HK-2 (cell line): ENCODE data around the gene SCPEP1.

Experiments
- DNase-seq: peaks from one replicate; pipeline ENCODE4 v3.0.0-alpha.2; 2018; ENCODE audit not compliant: unreplicated experiment

Gene SCPEP1

DNA sequence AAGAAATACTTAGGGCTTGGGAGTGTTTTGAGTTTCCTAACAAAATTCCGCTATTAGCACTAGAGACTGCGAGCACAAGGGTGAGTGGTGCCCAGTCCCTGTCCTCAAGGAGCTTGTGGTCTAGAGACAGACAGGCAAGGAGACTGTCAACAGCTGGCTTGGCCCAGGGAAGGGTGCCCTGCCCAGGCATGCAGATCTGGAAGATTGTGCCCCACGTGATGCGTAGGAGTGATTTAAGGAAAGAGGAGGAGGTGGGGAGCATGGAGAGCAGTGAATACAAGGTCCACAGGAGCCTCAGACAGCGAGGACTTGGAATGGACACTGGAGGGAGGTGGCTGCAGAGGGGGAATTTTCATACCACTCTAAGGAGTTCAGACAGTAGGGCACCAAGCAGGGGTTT, 25.0 kb downstream of the SCPEP1 start:
- DNase-seq, result no peak

DNA sequence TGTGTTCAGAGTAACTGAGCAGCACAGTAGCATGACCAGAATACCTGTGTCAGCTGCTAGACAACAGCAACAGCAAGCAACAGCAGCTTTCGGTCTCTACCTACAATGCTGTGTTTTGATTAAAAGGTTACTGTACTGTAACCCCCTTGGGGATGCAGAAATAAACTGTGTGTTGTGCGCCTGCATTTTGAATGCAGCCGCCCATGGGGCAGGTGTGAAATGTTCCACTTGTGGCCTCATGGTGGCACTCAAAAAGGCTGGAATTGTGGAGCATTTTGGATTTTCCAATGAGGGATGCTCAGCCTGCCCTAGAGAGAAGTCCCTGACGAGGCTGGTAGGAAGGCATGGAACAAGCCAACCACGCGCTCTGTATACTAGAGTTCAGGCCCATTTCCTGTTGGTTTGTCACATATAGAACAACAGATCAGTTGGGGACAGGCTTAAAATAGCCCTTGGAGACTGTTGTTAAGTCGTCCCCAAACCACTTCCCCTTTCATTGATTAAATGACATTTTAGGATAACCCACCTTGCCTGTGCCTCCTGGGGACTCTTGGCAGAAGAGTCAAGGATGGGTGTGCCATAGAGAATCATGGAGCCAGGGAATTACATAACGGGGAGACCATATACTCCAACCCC, 27.1 kb downstream of the SCPEP1 start:
- no peak for DNase-seq

DNA sequence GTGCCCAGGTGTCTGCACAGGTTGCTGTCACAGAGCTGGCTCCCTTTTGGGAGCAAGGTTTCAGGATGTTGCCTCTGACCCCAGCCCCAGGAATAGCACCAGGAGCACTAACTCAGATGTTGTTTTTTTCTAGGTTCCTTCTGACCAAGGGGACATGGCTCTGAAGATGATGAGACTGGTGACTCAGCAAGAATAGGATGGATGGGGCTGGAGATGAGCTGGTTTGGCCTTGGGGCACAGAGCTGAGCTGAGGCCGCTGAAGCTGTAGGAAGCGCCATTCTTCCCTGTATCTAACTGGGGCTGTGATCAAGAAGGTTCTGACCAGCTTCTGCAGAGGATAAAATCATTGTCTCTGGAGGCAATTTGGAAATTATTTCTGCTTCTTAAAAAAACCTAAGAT, 28.1 kb downstream of the SCPEP1 start:
- DNase-seq, result no peak

DNA sequence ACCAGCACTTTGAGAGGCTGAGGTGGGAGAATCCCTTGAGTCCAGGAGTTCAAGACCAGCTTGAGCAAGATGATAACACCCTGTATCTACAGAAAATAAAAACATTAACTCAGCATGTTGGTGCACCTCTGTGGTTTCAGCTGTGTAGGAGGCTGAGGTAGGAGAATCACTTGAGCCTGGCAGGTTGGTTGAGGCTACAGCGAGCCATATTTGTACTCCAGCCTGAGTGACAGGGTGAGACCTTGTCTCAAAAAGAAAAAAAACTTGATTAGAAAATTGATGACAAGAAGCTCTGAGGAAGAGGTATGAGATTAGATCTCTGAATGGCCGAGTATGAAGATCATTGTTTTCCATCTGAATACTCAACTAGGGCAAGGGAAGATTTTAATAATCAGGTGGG, 31.0 kb downstream of the SCPEP1 start:
- no peak for DNase-seq

DNA sequence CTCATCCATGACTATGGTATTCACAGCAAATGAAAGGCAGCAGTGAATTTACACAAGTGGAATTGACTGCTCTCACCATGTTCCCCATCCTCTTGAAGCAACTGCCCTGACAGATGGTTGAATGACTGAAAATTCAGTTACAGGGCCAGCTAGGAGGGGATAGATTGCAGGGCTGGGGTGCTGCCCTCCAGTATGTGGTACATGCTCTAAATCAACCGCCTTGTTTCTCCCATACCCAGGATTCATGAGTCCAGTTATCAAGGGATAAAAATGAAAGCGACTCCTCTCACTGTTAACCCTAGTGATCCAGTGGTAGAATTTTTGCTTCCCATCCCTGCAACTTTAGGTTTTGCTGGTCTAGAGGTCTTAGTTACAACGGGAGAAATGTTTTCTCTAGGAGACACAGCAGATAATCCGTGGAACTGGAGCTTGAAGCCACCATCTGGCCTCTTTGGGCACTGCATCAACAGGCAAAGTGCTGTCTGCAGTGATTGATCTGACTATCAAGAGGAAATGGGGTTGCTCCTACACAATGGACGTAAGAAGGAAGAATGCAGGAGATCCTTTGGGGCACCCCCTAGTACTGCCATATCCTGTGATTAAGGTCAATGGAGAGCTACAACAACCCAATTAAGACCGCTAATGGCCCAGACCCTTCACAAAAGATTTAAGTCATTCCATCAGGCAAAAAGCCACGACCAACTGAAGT, 32.0 kb downstream of the SCPEP1 start:
- peak; percentile 29 for DNase-seq

DNA sequence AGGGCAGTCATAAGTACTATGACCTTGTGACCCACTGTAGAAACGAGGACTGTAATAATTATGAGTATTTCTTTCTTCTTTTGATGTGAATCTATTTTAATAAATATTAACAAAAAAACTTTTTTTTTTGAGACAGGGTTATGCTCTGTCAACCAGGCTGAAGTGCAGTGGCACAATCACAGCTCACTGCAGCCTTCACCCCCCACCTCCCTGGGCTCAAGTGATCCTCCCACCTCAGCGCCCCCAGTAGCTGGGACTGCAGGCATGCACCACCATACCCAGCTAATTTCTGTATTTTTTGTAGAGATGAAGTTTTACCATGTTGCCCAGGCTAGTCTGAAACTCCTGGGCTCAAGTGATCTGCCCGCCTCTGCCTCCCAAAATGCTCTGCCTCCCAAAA, 32.6 kb downstream of the SCPEP1 start:
- no peak for DNase-seq

DNA sequence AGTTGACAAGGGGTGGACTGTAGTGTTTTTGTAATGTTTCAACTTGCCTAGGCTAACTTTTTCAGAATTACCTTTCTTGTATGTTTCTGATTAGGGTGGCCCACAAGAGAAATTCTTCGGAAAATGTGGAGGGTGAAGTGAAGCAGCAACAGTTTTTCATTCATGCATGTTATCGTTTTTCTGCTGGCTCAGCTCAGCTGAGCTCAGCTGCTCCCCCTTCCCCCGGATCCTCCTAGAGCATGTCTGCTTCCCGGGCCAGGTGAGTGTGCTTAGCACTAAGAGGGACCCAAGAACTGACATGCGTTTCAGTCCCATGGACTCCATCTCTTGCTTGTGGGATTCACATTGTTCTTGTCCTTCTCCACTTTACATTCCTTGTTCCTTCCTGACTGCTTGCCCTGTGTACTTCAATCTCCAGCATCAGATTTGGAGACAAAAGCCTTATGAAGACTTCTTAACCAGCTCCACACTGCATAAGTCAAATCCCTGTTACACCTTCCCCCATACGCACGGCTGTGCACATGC, 33.6 kb downstream of the SCPEP1 start:
- no peak for DNase-seq

DNA sequence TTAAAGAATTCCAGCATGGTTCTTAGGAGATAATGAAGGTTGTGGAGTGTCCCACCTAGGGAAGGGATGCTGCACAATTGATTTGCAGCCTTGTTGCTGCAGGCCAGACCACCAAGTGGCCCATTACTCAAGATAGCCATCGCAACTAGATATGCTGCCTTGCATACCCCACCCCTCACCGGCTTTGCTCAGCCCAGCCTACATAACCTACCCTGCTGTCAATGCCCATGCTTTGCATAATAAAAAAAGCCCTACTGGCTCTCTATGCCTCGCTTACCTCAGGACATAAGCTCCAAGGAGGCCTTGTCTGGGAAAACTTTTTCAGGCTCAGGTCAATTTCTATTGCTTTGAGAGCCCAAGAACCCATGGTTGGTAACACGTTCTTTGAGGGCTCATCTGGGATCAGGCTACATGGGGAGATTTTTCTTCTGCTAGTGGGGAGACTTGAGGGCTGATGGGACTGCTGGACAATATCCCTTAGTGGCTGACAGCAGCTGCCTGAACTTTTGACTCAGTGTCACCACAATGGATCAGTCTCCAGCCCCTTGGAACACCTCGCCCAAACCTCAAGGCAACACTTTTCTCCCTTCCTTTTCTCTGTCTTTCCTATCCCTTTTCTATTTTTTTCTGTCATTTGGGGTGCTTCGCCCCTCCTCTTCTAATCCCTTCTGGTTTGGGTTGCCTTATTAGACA, 38.3 kb downstream of the SCPEP1 start:
- no peak for DNase-seq

DNA sequence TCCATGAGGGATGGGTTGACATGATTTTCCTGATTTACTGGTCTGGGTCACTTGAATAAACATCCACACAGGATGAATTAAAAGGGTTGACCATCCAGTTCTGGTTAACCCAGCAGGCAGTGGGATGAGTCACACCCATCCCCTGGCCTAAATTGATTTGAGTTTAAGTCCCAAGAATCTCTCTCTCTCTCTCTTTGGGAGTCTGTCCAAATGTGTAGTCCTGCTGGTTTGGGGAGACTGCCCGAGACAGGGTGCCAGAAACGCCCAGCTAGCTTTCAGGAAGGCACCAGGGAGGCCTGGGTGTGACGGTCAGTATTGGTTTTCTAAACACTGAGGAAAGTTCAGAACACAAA, 38.8 kb downstream of the SCPEP1 start:
- DNase-seq, result no peak

DNA sequence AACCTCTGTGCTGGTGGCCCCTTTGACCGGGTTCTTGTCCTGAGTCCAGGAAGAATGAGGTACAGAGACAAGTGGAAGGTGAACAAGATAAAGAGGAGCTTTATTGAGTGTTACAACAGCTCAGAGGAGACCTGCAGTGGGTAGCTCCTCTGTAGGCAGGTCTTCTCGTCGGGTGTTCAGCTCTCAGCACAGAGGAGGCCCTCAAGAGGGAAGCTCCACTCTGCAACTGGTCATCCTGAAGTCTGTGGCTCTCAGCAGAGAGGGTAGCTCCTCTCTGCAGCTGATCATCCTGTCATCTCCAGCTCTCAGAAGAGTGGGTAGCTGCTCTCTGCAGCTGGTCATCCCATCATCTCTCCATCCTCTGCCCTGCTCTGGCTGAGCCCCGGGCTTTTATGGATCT, 39.7 kb downstream of the SCPEP1 start:
- DNase-seq, result no peak

DNA sequence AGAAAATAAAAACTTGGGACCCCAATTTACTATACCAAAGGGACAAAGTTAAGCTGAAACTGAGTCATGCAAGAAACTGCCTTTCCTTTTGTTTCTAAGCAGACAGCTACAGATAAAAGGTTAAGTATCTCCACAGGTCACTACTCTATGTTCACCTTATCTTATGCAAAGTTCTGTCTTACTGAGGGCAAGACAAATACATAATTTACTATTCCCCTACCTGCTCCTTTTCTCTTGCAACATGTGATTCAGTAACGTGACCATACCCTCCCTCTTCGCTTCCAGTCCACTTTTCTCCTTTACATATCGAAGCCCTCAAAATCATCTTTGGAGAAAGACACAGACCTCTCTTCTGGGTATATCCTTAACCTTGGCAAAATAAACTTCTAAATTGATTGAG, 42.3 kb downstream of the SCPEP1 start:
- no peak for DNase-seq

DNA sequence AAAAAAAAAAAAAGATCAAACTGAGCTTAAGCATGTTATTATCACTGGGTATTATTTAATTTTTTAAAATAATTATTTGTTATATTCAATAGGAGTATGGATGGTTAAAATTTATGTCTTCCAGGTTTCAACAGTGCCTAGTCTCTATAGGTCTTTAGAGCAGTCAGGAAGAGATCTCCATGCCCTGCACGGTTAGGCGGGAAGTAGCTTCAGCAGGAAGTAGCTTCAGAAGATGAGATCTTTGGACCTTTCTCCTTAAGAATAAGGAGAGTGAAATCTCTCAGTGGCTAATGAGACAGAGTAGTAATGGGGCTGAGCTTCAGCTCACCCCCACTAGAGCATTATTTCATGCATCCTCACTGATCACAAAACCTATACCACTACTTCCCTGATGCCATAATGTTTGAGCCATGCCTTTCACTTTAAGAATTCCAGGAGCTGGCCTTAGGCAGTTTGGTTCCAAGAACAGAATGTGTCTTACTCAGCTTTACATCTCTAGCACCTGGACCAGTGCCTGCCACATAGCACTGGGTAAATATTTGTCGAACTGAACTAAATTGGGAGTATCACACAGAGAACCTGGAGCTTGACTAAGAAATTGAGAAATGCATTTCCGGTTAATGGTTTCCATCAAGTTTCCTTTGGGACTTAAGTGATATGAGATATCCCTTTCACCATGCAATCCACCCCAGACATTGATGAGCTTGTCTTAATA, 43.5 kb downstream of the SCPEP1 start:
- no peak for DNase-seq

DNA sequence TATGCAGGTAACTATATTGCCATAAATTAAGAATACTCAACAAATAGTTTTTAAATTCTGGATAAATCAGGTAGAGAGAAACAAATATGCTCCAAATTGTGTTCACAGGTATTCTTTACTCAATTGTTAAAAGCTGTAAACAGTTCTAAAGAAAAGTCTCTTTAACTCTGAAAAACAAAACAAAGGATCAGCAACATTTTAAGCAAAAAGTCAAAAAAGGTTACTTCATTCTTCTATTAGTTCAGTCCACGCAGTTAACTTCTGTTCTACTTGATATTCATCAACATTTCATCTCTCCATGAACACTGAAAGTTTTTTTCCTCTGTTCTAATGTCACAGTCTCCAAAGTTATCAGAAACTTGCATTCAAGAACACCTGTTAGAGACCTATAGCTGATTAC, 47.9 kb downstream of the SCPEP1 start:
- no peak for DNase-seq

DNA sequence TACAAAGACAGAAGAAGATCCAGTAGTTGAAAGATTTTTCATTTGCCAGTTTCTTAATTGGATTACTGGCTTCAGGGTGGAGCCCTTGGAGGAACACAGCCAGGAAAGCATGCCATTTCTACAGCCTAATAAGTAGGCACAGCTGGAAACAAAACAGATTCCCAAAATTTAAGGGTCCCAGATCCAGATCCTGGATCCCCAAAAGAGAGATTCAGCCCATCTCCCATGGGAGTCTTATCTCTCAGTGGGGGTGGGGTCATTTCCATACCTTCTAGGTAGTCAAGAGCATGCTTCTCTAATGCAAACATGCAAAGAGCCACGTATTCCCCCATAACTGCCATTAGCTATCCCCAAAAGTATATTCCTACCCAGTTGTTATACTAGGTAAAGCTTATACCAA, 49.9 kb downstream of the SCPEP1 start:
- no peak for DNase-seq

DNA sequence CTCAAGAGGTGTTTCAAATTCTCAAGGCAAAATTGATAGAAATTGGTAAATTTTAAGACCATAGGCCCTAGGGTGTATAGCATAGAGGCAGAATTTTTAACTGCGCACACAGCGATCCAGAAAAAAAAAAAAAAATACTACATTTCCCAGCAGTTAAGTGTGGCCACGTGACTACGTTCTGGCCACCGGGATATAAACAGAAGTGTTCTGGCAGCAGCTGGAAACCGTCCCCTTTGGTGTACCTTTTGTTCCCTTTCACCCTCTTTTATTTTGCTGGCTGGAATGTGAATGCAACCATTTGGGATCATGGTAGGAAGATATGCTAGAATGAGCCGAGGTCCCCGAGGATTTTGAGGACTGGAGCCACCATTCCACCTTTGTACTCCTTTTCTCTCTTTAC, 54.4 kb downstream of the SCPEP1 start:
- DNase-seq, result no peak

DNA sequence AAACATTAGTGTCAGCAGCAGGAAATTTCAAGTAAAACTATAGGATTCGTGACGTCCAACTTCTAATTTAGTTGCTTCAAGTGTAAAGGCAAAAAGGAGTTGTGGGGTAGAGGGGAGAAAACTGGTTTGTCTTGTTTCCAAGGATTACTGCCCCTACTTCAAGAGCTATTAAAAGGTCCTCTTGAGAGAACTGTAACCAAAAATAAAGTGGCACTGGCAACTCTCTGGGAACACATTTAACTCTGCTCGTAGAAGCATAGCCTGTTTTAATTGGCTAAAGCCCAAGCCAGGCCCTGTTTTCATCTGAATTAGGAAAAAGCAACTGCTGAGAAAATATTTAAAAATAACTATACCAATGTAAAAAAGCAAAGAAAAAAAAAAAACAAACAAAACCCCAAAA, 55.4 kb downstream of the SCPEP1 start:
- no peak for DNase-seq

DNA sequence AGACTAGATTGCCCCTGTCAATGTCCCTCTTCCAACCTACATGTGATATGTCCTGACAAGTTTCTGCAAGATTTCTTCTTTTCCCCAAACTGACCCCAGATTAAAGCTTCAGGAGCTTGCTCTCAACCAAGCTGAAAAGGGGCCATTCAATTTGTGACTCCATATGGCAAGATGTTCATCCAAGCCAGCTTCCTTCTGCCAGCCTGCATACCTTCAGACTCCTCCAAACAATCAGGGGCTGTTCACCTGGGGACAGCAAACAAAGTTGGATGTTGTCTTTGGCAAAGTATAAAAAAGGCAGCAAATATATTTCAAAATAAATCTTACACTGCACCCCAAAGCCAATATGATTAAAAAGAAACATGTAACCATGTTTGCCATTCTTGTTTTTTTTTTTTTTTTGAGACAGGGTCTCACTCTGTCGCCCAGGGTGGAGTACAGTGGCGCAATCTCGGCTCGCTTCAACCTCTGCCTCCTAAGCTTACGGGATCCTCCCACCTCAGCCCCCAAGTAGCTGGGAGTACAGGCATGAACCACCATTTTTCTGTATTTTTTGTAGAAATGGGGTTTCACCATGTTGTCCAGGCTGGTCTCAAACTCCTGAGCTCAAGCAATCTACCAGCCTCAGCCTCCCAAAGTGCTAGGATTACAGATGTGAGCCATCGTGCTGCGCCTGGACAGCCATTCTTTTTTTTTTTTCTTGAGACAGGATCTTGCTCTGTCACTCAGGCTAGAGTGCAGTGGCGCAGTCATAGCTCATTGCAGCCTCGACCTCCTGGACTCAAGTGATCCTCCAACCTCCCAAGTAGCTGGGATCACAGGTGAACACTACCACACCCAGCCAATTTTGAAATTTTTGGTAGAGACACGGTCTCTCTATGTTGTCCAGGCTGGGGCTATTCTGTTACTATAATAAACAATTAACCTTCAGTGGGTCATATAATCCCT, 57.1 kb downstream of the SCPEP1 start:
- no peak for DNase-seq

DNA sequence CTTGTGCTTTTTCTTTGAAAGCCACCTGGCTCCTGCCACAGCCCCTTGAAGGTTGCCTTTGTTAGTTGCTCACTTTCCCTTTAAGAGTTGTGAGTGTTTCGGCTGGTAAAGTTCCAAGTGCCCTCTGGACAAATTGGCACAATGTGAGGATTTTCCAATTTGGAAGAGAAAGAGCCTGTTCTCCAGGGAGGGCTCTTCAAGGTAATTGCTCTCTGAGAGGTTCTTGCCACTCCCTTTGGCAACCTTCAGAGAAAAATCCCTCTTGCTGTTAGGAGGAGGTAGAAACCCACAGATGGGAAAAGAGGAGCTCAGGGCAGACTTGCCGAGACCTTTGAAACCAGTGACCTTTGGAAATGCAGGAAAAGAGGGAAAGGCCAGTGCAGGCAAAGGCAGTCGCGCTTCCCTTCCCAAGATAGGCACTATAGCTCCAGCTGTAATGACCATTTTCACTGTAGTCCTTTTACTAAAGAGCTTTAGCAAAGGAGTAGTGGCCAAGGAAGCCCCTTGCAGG, 58.1 kb downstream of the SCPEP1 start:
- no peak for DNase-seq

DNA sequence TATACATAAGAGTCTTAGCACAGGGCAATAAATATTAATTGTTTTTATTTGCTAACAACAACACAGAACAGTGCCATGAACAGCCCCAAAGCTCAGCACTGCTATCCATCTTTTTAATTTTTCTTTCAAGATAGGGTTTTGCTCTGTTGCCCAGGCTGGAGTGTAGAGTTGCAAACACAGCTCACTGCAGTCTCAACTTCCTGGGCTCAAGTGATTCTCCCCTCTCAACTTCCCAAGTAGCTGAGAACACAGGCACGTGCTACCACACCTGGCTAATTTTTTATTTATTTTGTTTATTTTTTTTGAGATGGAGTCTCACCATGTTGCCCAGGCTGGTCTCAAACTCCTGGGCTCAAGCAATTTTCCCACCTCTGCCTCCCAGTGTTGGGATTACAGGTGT, 59.5 kb downstream of the SCPEP1 start:
- DNase-seq, result no peak

DNA sequence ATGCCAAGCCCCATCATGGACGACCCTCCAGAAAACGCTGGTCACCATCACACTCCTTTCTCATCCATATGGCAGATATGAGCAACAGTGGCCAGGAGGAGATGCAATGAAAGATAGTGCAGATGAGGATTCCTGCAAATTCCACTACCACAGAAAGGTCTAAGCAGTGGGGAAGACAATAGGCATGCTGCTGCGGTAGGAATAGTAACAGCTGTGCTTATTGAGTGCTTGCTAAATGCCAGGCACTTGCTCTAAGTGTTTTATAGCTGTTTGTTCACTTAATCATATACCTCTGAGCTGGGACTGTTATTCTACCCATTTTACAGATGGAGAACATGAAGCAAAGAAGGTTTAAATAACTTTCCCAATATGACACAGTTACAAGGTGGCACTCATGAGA, 60.6 kb downstream of the SCPEP1 start:
- DNase-seq, result no peak

DNA sequence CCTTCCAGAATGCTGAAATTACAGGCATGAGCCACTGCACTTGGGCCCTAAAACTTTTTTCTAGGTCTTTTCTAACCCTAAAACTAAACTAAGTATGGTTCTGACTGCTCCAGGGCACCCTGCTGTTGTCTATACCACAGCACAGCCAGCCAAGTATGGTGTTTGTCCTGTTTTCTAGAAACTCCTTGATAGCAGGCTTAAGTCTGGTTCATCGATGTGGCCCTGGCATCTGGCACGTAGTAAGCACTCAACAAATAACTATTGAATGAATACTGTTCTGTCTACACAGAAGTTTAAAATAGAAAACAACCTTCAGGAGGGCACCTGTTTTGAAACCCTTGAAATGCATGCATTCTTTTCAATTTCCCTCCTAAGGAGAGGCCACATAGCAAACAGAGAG, 62.6 kb downstream of the SCPEP1 start:
- no peak for DNase-seq
